Epithelial cell of esophagus (primary cell): ENCODE measurements around the gene SCML2.

Experiments used
- DNase-seq: peaks from one replicate; pipeline ENCODE4 v3.0.0; 2010; ENCODE audit warnings: low read depth
- H3K4me3 ChIP-seq: 2 replicates; pipeline ENCODE4 v1.5.1; 2011; ENCODE audit warnings: mild to moderate bottlenecking, low read length, control low read depth
- CTCF ChIP-seq: IDR thresholded peaks from 2 replicates; pipeline ENCODE4 v1.5.1; 2011; ENCODE audit warnings: low read depth, mild to moderate bottlenecking, low read length, control low read depth, inconsistent platforms; ENCODE audit not compliant: insufficient read depth; ENCODE audit errors: missing control alignments

The SCML2 gene

DNA sequence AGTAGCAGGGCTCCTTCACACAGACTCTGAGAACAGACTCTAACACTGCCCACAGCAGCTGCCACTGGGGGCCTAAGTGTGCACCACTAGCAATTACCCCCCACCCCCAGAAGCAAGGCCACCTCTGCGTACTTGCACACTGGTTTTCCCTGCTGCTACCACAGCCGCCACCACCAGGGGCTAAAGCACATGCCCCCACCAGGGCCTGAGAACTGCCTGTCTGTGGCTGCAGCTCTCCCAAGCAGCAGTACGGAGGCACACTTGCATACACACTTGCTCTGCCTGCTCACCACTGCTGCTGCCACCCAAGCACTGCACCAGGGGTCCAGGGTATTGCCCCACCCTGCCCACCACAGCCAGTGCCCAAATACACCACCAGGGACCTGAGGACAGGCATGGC is 59.6 kb downstream of the SCML2 start:
- no peak overlapping the region for H3K4me3 ChIP-seq
- TF ChIP-seq CTCF, result no peak
- no peak for DNase-seq

DNA sequence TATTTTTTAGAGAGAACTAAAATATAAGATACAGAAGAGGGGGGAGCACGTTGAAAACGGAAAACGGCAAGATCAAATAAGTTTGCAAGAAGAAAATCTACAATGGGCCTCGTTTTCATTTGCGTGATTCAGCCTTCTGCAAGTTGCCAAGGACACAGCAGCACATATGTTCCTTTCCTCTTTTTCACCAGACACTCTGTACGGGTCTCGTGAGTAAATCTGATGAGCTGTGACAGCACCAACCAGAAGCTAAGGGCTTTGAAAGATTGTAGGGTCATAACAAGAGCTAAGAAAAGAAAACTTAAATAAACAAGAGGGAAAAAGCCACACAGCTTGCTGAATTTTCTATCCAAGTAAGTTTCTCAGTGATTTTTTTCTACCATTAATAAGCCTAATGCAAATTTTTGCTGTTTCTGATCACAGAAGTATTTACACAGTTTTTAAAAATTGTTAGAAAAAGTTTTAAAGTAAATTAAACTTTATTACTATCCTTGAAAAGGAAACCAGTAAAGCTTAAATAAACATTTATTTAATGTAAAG is 63.4 kb downstream of the SCML2 start:
- DNase-seq, result no peak
- TF ChIP-seq CTCF, result no peak
- no peak overlapping the region for H3K4me3 ChIP-seq

DNA sequence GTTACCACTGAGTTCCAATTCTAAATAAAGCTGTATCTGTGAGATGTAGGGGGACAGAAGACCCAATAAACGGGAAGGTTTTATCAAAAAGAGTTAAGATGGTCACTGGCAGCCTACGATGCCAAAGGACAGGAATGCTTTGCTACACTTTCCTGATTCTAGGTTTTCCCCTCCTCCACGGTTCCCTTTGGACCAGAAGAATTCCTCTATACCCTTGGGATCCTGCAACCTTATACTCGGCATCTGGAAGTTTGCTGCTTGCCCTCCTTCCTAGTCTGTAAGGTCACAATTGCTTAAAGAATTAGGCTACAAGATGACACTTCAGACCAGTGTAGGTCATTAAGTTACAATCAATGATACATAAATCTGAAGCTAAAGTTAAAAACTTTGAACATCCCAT is 64.3 kb downstream of the SCML2 start:
- H3K4me3 ChIP-seq, result no peak overlapping the region
- no peak for TF ChIP-seq CTCF
- DNase-seq, result no peak

GRCh38 chrX:18288716-18289115 is 65.8 kb downstream of the SCML2 start:
- DNase-seq, result no peak
- TF ChIP-seq CTCF, result no peak
- no peak overlapping the region for H3K4me3 ChIP-seq

- no peak for DNase-seq
- no peak for TF ChIP-seq CTCF
- H3K4me3 ChIP-seq, result no peak overlapping the region
Observed at GRCh38 chrX:18286322-18286831, 68.1 kb downstream of the SCML2 start.

- no peak for DNase-seq
- no peak for TF ChIP-seq CTCF
- no peak overlapping the region for H3K4me3 ChIP-seq
Observed at GRCh38 chrX:18278449-18278848, 76.0 kb downstream of the SCML2 start.

- TF ChIP-seq CTCF, result no peak
- no peak for DNase-seq
- H3K4me3 ChIP-seq, result no peak overlapping the region
Observed at GRCh38 chrX:18272222-18272621, 82.3 kb downstream of the SCML2 start.
